DOHH2 (cell line): ENCODE data around the gene NDE1.

Experiments
- H3F3A ChIP-seq: fragments of 200-600 bp; sonication (generic), shearing (Covaris generic); 2 replicates; pipeline ENCODE4 v1.6.0; 2016; ENCODE audit warnings: antibody characterized with exemption, mild to moderate bottlenecking; ENCODE audit not compliant: control insufficient read depth, insufficient read depth
- H3K27ac ChIP-seq: fragments of 200-600 bp; sonication (generic); 2 replicates; pipeline ENCODE4 v1.5.1; 2014; ENCODE audit warnings: low read depth, mild to moderate bottlenecking, low read length, moderate library complexity
- H3K27me3 ChIP-seq: fragments of 200-600 bp; sonication (generic); 2 replicates; pipeline ENCODE4 v1.6.1; 2014; ENCODE audit warnings: mild to moderate bottlenecking, low read length, mixed read lengths; ENCODE audit not compliant: control insufficient read depth
- H3K36me3 ChIP-seq: fragments of 200-600 bp; sonication (generic); 2 replicates; pipeline ENCODE4 v1.6.1; 2014; ENCODE audit warnings: mild to moderate bottlenecking, low read length, moderate library complexity, mixed read lengths; ENCODE audit not compliant: control insufficient read depth
- H3K4me1 ChIP-seq: fragments of 200-600 bp; sonication (generic); 2 replicates; pipeline ENCODE4 v1.6.1; 2014; ENCODE audit warnings: mild to moderate bottlenecking, low read length, mixed read lengths; ENCODE audit not compliant: control insufficient read depth
- H3K4me2 ChIP-seq: fragments of 200-600 bp; sonication (generic); 2 replicates; pipeline ENCODE4 v1.6.0; 2014; ENCODE audit warnings: mild to moderate bottlenecking, low read length, moderate library complexity
- H3K4me3 ChIP-seq: fragments of 200-600 bp; sonication (generic); 2 replicates; pipeline ENCODE4 v1.5.1; 2014; ENCODE audit warnings: mild to moderate bottlenecking, low read length, mixed read lengths
- H3K79me2 ChIP-seq: fragments of 200-600 bp; sonication (generic); 2 replicates; pipeline ENCODE4 v1.6.1; 2014; ENCODE audit warnings: mild to moderate bottlenecking, low read length, mixed read lengths; ENCODE audit not compliant: control insufficient read depth
- H3K9me2 ChIP-seq: fragments of 200-600 bp; sonication (generic); replicated peaks from 2 replicates; pipeline ENCODE4 v1.6.1; 2014; ENCODE audit warnings: mild to moderate bottlenecking, low read length, mixed read lengths; ENCODE audit not compliant: control insufficient read depth
- H3K9me3 ChIP-seq: fragments of 200-600 bp; sonication (generic); 2 replicates; pipeline ENCODE4 v1.6.1; 2014; ENCODE audit warnings: antibody characterized with exemption, low read length, mixed read lengths; ENCODE audit not compliant: control insufficient read depth, insufficient read depth
- H4K20me1 ChIP-seq: fragments of 200-600 bp; sonication (generic); 2 replicates; pipeline ENCODE4 v1.6.0; 2014; ENCODE audit warnings: low read depth, mild to moderate bottlenecking, antibody characterized with exemption, low read length, moderate library complexity; ENCODE audit not compliant: control insufficient read depth, insufficient read depth
- EZH2phosphoT487 ChIP-seq: fragments of 200-600 bp; sonication (generic); IDR thresholded peaks from 2 replicates; pipeline ENCODE4 v1.6.1; 2017; ENCODE audit warnings: borderline replicate concordance, mild to moderate bottlenecking, antibody characterized with exemption, low read length, moderate library complexity, mixed read lengths
- TF ChIP-seq, protein P1 (sequence below): fragments of 200-600 bp; sonication (generic); IDR thresholded peaks from one replicate; pipeline ENCODE4 v1.5.1; 2014; ENCODE audit warnings: antibody characterized with exemption, mild to moderate bottlenecking, low read depth, low read length; ENCODE audit not compliant: poor library complexity, severe bottlenecking

Gene NDE1

DNA sequence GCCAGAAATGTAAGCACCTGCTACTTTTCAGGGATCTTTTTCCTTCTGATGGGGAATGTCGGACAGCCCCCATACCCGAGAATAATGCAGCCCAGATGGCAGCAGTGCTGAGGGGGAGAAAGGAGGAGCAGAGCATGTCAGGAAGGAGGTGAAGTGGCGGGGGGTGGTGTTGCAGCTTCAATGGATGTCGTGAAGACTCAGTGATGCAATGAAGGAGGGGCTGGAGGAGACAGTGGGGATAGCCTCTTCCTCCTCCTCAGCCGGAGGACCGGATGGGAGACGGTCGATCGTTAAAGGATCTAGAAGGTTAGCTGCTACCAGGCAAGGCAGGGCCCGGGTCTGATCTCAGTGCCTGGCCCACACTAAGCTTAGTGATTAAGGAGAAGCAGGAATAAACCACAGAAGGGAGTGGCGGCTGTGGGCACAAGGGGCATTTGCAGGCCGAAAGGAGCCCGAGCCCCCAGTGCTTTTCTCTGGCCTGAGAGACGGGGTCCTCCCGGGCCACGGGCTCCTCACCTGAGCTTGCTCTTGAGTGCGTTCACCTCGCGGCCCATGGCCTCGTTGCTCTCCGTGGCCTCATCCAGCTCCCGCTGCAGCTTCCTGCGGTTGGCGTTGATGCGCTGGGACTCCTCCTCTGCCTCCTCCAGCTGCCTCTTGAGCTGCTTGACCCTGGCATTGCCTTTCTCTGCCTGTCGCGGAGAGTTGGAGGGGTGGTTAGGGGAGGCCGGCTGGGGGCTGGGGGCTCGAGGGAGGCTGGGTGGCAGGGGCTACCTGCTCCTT, 64.5 kb downstream of the NDE1 start:
- H4K20me1 ChIP-seq: no peaks in the 10 kb centered on the region
- peaks cover 4% of the 10 kb centered on the region; the same call in 1 of the 2 replicates for H3K36me3 ChIP-seq
- H3K4me2 ChIP-seq: no peak overlapping the region
- no peaks in the 10 kb centered on the region for H3K9me3 ChIP-seq
- H3K27ac ChIP-seq: no peak overlapping the region
- H3K79me2 ChIP-seq: no peaks in the 10 kb centered on the region
- H3K4me1 ChIP-seq: no peaks in the 10 kb centered on the region
- H3F3A ChIP-seq: no peaks in the 10 kb centered on the region
- H3K27me3 ChIP-seq: no peaks in the 10 kb centered on the region
- TF ChIP-seq, protein P1, sequence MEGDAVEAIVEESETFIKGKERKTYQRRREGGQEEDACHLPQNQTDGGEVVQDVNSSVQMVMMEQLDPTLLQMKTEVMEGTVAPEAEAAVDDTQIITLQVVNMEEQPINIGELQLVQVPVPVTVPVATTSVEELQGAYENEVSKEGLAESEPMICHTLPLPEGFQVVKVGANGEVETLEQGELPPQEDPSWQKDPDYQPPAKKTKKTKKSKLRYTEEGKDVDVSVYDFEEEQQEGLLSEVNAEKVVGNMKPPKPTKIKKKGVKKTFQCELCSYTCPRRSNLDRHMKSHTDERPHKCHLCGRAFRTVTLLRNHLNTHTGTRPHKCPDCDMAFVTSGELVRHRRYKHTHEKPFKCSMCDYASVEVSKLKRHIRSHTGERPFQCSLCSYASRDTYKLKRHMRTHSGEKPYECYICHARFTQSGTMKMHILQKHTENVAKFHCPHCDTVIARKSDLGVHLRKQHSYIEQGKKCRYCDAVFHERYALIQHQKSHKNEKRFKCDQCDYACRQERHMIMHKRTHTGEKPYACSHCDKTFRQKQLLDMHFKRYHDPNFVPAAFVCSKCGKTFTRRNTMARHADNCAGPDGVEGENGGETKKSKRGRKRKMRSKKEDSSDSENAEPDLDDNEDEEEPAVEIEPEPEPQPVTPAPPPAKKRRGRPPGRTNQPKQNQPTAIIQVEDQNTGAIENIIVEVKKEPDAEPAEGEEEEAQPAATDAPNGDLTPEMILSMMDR: no peak
- TF ChIP-seq EZH2phosphoT487: no peak
- no peaks in the 10 kb centered on the region for H3K9me2 ChIP-seq
- H3K4me3 ChIP-seq: no peak overlapping the region

DNA sequence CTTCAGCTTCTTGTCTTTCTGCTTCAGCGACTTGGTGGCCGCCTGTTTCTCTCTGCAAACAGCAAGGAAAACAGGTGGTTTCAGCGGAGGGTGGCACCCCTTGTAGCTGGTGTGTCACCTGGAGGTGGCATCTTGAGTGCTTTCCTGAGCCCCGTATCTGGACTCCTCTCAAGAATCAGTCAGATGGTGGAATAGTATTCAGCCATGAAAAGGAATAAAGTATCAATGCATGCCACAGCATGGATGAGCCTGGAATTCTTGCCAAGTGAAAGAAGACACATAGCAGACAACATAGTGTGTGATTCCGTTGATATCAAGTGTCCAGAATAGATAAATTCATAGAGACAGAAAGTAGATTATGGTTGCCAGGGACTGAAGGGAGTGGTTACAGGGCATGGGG, 65.2 kb downstream of the NDE1 start:
- Histone ChIP-seq H3K9me3 (no peaks in the 10 kb centered on the region), H3K79me2 (no peaks in the 10 kb centered on the region), H3K4me1 (no peaks in the 10 kb centered on the region), H3K36me3 (peaks cover 6% of the 10 kb centered on the region; the same call in 1 of the 2 replicates), H3K27me3 (no peaks in the 10 kb centered on the region), H3F3A (no peaks in the 10 kb centered on the region), H3K9me2 (no peaks in the 10 kb centered on the region), H3K27ac (no peak overlapping the region), H3K4me3 (no peak overlapping the region), H3K4me2 (no peak overlapping the region), H4K20me1 (no peaks in the 10 kb centered on the region)
- TF ChIP-seq, protein P1: no peak
- TF ChIP-seq EZH2phosphoT487: no peak

DNA sequence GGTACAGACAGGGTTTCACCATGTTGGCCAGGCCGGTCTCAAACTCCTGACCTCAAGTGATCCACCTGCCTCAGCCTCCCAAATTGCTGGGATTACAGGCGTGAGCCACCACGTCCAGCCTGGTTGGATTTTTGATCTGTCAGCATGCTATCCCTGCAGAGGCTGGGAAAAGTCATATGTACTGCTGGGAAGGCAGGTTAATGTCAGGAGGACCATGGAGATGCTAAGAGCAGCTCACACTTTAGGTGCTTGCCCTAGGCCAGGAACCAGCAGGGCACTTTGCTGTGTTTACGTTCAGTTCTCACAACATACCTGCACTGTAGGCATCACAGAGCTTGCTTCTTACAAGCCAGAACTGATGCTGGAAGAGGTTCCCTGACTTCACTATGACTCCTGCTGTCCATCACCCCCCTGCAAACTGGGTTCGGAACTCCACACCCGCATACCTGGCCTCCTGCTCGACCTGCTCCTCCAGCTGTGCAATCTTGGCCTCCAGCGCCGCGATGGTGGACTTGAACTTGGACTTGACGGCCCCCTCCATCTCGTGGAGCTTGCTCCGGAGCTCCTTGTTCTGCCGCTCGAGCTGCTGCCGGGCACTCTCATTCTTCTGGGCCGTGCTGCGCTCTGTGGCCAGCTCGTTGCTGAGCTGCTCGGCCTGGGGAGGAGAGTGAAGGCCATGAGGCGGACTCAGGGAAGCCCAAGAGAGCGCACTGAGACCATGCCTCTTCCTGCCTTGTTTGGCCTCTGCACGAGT, 66.8 kb downstream of the NDE1 start:
- Histone ChIP-seq H3K4me2 (no peak overlapping the region), H3K9me3 (no peaks in the 10 kb centered on the region), H4K20me1 (no peaks in the 10 kb centered on the region), H3F3A (no peaks in the 10 kb centered on the region), H3K4me3 (no peak overlapping the region), H3K4me1 (no peaks in the 10 kb centered on the region), H3K27me3 (no peaks in the 10 kb centered on the region), H3K36me3 (peaks cover 6% of the 10 kb centered on the region; the same call in 1 of the 2 replicates), H3K79me2 (no peaks in the 10 kb centered on the region), H3K27ac (no peak overlapping the region), H3K9me2 (no peaks in the 10 kb centered on the region)
- TF ChIP-seq, protein P1: no peak
- TF ChIP-seq EZH2phosphoT487: no peak
